HG03571 (cell line): ENCODE data around the gene KHNYN.

Experiments
- ATAC-seq: cut with Tn5 transposase; IDR thresholded peaks from one replicate; pipeline ENCODE4 v1.9.1; 2021; ENCODE audit not compliant: unreplicated experiment

KHNYN gene

DNA sequence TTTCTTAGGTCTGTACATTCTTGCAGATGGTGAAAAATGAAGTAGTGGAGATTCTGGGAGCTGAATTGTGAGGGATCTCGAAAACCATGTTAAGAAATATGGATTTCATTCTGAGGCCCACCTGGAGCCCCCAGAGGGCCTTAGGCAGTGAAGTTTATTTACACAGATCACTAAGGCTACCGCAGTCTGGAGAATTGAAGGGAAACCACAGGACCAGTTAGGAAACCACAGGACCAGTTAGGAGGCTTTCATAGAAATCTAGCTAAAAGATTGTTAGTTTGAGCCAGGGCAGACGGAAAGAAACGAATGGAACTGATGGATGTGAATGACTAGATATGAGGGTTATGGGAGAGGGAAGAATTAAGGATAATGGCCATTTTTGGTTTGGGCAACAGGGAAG lies 7.5 kb upstream of the KHNYN start:
- no peak for ATAC-seq

GRCh38 chr14:24422694-24423601 lies 6.8 kb upstream of the KHNYN start:
- ATAC-seq: no peak

DNA sequence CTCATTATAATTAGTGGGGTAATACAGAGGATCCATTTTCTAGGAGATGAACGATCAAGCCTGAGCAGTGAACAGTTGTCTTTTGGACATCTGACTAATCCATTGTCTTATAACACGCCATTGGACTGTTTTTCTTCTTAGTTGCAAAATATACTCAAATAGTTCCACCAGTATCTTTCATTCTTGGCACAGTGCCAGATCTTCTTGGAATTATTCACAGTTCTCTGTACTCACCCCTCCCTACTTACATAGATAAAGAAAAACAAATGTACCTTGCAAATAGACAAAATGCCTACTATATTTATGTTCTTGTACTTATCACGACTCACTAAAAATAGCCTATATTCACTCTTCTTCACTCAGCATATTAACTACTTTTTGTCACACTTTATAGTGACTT lies 4.0 kb upstream of the KHNYN start:
- no peak for ATAC-seq

DNA sequence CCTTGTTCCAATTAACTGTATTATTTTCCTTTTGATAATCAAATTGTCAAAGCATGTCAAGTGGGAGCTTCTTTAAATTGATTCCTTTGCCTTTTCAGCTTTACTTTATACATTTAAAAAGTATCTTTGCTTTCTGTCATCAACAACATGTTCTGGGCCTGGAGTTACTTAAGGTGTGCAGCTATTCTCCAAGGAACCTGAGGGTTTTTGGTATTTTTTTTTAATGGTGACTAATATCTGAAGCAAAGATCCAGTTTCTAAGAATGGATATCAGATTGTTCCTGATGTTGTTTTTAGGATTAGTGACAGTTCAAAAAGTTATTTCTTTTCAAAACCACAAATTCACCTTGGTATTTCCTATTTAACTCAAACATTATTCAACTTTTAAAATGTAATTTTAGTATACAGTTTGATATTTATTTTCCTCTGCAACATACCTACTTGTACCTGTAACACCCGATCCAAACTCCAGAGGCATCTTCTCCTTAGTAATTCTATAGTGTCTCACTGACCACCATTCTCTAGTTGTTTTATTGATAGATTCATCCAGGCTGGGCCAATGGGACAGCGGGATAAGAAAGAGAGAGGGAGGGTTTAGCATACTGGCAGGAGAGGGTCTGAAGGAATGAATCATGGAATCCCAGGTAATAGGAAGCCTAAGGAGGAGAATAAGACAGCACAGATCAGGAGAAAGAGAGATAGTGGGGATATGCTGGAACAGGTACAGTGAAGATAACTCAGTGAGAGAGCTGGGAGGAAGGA lies 3.4 kb upstream of the KHNYN start:
- ATAC-seq: no peak

DNA sequence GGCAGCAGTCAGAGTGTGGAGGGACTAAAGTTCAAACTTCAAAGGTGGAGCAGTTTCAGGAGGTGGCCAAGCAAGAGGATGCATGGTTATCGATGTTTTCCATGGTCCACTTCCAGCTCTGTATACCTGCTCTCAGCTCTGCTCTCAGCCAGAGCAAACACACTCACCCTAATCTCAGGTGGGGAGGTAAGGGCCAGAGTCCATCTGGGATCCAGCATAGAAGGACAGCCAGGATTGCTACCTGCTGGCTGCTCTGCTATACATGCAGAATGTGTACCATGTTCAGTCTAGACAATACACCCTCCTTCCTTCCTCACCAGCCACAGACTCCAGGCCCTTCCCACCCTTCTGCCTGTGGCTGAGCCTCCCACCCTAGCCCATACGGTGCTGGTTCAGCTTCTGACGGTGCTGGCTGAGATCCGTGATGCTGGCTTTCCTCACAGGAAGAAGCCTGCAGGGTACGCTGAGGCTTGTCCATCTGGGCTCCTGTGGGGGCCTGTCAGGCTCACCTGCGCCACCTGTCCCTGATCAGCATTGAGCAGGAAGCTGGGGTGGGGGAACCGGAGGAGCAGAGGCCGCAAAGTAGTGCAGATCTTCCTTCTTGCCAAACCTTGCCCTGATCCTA lies 2.7 kb upstream of the KHNYN start:
- ATAC-seq: no peak

DNA sequence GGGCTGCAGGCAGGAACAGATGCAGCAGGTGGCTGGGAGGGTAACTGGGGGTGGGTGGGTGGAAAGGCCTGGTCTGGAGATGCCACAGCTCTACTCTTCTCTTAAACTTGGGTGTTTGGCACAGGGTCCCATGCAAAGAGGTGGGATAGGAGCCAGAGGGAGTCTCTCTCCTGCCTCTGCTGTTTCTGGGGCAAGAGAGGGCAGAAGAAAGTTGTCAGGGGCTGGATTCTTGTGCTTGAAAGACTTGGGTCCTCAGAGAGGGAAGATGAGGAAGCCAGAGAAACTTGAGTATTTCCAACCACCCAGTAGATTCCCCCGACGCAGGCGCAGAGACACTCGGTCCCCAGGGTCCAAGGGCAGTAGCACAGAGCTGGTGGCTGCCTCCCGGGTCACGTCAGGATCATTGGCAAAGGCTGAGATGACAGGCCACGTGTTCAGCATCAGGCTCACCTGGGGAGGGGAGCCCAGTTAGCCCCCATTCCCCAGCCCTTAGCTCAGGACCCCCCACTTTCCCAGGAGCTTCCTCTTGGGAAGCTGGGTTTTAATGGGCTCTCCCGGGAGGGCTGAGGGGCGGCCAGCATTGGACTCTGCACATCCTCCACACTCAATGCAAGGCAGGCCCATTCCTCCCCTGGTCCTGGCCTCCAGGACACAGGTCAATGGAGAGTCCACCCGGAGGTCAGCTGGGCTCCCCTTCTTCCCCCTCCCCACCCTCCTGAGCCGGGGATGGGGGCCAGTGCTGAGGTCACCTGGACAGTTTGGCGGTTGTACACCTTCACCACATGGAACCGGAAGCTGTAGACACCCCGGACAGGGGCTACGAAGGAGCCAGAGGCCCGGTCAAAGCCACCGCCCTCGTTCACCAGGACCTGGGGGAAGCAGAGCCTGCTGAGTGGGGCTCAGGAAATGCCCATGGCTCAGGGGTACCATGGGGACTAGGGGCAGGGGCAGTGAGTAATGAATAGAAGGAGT lies 1.9 kb upstream of the KHNYN start:
- ATAC-seq: no peak

GRCh38 chr14:24428628-24429394 lies 943 bp upstream of the KHNYN start:
- ATAC-seq: no peak

DNA sequence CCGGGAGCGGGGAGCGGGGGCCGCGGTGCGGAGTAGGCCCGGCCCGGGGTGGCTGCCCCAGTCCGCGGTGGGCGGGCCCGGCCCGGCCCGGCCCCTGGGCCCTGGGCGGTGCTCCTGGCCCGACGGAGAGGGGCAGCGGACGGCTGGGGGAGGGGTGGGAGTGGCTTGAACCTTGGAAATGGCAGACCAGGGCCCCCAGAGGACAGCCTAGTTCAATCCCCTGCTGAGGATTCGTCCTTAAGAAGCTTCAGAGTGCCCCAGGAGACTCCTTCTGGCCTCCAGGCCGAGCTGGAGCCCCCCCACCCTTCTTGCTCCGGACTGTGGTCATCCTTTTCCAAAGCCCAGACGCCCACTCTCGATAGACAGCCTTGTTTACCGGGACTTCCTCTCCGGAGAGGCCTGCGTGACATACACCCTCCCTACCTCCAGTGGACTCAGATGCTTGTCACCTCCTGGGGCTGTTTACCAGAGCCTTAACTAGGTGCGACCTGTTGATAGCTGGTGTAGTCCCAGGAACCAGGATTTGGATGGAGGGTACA lies 458 bp downstream of the KHNYN start:
- peak; percentile 46 for ATAC-seq

GRCh38 chr14:24430682-24431568 lies 1.2 kb downstream of the KHNYN start:
- ATAC-seq: no peak

GRCh38 chr14:24431569-24432258 lies 2.0 kb downstream of the KHNYN start:
- ATAC-seq: peak; percentile 48

GRCh38 chr14:24432259-24433131 lies 2.7 kb downstream of the KHNYN start:
- no peak for ATAC-seq

GRCh38 chr14:24434036-24434435 lies 4.3 kb downstream of the KHNYN start:
- ATAC-seq: no peak

DNA sequence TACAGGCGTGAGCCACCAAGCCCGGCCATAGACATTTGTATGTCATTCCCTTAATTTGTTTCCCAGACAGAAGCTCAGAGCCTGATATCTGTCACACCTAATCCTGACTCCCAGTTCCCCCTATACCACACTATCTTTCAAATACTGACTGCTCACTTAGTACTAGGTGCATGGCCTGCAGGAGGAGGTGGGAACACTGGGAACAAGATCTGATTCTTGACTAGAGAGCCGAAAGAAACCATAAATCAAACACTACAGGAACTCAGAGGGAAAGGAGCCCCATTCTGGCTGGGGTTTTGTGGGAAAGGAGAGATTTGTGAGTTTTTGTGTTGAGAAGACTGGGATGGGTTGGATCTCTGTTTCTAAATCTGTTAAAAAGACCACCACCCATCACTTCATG lies 4.9 kb downstream of the KHNYN start:
- no peak for ATAC-seq

- ATAC-seq: no peak
Observed at GRCh38 chr14:24435192-24435810, 5.5 kb downstream of the KHNYN start.

DNA sequence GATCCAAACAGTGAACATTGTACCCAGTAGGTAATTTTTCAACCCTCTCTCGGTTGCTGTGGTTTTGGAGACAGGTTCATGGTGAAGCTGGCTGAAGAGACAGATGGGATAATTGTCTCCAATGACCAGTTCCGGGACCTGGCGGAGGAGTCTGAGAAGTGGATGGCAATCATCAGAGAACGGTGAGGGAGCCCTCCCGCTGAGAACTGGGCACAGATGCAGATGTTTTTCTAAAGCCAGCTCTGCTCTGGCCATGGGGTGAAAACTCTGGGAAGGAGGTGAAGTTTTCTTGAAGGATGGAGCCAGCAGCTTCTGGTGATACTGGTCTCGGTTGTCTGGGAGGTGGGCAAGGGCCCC lies 6.2 kb downstream of the KHNYN start:
- ATAC-seq: no peak

DNA sequence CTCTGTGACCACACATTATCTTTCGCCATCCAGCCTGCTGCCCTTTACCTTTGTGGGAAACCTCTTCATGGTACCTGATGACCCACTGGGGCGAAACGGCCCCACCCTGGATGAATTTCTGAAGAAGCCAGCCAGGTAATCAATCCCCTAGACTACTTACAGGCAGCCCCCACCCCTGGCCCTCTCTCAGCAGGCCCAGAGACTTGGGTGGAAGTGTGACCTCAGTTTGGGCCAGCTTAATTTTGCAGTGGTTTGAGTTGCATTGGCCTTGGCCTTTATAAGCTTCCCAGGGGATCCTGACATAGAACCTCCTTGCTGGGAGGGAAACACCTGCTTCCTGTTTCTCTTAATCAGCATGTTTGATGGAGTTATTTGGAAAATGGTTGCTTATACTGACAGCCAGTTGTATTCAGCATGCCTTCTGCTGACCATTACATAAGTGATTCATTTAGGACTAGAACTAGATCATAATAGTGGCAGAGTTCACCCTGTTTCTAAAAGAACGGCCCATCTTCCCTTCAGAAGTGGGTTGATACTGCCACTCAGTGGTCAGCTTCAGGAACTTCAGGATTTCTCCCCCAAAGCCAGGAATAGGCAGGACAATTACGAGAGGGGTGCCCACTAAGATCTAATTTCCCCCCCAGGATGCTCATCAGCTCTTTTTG lies 6.7 kb downstream of the KHNYN start:
- ATAC-seq: peak; percentile 48
